Measurements from ENCODE around the gene TRIM59.
"Not testable (repeated sequence)": the region's sequence is repeated elsewhere in the genome, so short reads cannot be mapped to it uniquely, and the experiment has no call there.

The TRIM59 gene

GRCh38 chr3:160455846-160456245 lies 6.3 kb upstream of the TRIM59 start:
- DNase-seq (ENCODE audit: low read depth in 2 of 2), result no peak

DNA sequence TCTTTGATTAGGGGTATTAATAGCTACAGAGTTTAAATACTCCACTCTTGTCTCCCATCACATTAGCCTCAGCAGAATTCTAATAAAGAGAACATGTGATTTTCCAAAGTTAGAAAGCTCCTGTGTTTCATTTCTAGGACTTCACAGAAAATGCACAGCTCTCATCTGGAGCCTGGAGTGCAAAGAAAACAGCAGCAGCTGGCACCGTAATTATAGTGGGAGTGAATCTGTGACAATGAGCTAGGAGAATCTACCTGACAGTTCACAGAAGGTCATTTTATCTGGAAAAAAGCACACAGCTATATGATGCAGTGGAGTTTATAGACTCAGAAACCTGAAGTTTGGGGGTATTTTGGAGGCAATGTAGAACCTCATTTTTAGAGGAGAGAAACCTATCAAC lies 5.4 kb upstream of the TRIM59 start:
- no peak for DNase-seq (ENCODE audit: low read depth in 2 of 2)

- DNase-seq (ENCODE audit: low read depth in 2 of 2), result not testable (repeated sequence)
Observed at GRCh38 chr3:160452251-160452650, 2.7 kb upstream of the TRIM59 start.

GRCh38 chr3:160451602-160452001 lies 2.0 kb upstream of the TRIM59 start:
- no peak for DNase-seq (ENCODE audit: low read depth in 2 of 2)

- no peak for DNase-seq (ENCODE audit: low read depth in 2 of 2)
Observed at GRCh38 chr3:160450846-160451245, 1.3 kb upstream of the TRIM59 start.

DNA sequence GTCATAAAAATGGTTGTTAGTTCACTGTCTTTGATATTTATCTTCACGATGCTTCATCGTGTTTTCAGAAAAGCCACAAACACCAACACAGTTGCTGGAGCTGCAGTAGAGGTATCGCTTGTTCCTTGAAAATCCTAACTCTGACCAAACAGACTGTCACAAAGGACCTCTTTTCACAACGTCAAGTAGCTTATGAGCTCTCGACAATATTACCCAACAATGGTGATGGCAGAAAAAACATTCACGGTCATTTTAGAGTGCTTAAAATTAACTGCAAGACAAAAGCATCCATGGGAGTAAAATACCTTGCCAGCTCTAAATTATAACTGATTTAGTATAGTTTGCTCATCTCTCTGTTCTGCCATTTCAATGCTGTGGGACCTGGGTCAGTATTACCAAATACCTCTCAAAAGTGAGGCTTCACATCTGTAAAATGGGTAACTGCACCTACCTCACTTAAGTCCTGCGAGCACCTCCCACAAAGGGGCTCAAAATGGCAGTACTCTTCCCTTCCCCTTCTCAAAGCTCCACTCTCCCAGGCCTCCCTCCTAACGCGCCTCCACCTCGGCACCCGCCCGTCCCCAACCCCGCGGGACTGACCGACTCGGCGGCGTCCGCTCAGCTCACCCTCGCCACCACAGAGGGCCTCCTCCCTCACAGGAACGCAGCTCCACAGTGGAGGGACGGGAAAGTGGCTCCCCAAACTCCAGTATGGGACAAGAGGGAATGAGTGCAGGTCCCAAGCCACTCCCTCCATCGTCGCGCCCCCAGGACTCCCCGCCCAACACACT lies 546 bp downstream of the TRIM59 start:
- DNase-seq (ENCODE audit: low read depth in 2 of 2), result peak; percentile 24 to 29

DNA sequence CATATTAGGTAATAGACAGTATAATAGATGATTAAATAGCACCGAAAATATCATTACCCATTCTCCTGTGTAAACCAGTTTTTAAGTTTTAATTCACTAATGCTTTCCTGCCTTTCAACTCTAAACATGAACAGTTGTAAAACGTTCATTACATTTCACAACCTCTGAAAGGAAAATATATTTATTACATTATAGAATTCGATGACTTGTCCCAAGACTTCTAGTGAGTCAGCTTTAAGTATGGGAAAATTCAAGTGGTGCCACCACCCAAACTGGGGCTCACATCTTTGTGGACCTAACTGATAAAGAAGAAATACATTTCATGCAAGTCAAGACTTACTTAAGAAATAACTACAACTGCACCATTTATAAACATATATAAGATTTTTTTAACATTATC lies 2.0 kb downstream of the TRIM59 start:
- DNase-seq (ENCODE audit: low read depth in 2 of 2), result no peak

- DNase-seq (ENCODE audit: low read depth in 2 of 2), result no peak
Observed at GRCh38 chr3:160446522-160447056, 3.0 kb downstream of the TRIM59 start.

GRCh38 chr3:160445854-160446253 lies 3.7 kb downstream of the TRIM59 start:
- DNase-seq (ENCODE audit: low read depth in 2 of 2), result no peak

DNA sequence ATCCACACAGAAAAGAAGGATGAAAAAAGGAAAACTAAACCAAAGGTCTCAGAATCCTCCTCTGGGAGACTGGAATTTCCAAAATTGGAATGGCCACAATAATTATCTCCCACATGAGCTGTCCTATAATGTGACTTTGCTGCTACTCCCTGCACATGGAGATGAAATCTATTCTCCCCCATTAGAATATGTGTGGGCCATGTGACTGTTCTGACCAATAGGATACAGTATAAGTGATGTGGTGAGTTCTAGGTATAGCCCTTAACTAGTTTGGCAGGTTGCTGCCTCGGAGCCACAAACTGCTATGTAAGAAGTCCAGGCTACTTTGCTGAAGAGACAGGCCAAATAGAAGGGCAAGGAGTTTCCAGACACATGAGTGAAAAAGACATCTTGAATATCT lies 5.2 kb downstream of the TRIM59 start:
- DNase-seq (ENCODE audit: low read depth in 2 of 2), result no peak

DNA sequence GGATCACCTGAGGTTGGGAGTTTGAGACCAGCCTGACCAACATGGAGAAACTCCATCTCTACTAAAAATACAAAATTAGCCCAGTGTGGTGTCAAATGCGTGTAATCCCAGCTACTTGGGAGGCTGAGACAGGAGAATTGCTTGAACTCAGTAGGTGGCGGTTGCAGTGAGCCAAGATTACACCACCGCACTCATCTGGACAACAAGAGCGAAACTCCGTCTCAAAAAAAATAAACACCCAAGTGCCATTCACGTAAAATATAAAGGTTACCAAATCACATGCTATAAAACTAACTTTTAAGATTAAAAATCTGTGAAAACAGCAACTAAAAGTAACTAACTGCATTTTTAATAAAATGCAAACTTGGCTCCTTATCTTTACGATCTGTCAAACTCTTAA lies 8.9 kb downstream of the TRIM59 start:
- no peak for DNase-seq (ENCODE audit: low read depth in 2 of 2)

DNA sequence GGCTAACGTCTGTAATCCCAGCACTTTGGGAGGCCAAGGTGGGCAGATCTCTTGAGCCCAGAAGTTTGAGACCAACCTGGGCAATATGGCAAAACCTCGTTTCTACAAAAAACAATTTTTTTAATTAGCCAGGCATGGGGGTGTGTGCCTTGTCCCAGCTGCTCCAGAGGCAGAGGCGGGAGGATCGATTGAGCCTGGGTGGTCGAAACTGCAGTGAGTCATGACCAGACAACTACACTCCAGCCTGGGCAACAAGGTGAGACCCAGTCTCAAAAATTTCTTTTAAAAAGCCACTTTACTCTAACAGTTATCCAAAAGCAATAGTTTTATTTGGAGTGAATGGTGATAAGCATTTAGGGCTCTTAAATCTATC lies 12.5 kb downstream of the TRIM59 start:
- DNase-seq (ENCODE audit: low read depth in 2 of 2), result no peak

GRCh38 chr3:160435747-160436146 lies 13.8 kb downstream of the TRIM59 start:
- no peak for DNase-seq (ENCODE audit: low read depth in 2 of 2)

DNA sequence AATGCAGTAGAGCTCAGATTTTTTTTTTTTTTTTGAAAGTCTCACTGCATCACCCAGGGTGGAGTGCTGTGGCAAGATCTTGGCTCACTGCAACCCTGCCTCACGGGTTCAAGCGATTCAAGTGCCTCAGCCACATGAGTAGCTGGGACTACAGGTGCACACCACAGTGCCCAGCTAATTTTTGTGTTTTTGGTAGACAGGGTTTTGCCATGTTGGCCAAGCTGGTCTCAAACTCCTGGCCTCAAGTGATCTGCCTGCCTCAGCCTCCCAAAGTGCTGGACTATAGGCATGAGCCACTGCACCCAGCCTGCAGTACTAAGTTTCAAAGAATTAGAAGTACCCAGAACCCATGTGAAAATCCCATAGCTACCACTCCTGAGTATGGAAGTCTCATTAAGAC lies 14.5 kb downstream of the TRIM59 start:
- DNase-seq (ENCODE audit: low read depth in 2 of 2), result no peak

GRCh38 chr3:160434071-160434470 lies 15.5 kb downstream of the TRIM59 start:
- no peak for DNase-seq (ENCODE audit: low read depth in 2 of 2)

GRCh38 chr3:160427832-160428424 lies 21.7 kb downstream of the TRIM59 start:
- DNase-seq (ENCODE audit: low read depth in 2 of 2), result no peak

- no peak for DNase-seq (ENCODE audit: low read depth in 2 of 2)
Observed at GRCh38 chr3:160417311-160417710, 32.3 kb downstream of the TRIM59 start.

DNA sequence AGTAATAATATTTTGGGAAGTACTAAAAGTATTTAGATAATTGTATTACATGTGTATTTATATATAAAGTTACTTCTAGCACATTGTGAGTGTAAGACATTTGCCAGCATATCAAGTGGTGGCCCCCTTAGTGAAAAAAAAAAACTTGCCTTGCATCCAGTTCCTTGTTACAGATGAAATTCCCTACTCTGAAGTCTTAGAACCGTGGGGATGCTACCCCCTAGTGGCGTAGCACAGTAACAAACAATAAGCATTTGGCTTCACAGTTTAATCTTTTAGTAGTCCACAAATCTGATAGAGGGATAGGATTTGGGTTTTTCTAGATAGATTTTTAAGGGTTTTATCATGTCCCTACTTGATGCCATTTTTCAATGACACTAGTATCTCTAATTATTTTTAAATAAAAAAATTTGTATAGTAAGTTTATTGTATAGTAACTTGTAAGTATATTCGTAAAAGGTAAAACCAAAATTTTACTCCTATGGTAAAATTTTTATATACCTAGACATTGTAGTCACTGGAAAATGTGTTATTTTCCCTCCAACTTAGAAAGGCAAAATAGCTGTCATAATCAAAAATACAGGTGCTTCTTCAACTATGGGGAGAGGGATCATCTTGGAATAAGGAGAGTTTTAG lies 35.9 kb downstream of the TRIM59 start:
- DNase-seq (ENCODE audit: low read depth in 2 of 2), result peak; percentile 11 to 49

- DNase-seq (ENCODE audit: low read depth in 2 of 2), result no peak
Observed at GRCh38 chr3:160412477-160412876, 37.1 kb downstream of the TRIM59 start.

- DNase-seq (ENCODE audit: low read depth in 2 of 2), result no peak
Observed at GRCh38 chr3:160409812-160410610, 39.6 kb downstream of the TRIM59 start.

- DNase-seq (ENCODE audit: low read depth in 2 of 2), result no peak
Observed at GRCh38 chr3:160403796-160404470, 45.7 kb downstream of the TRIM59 start.
